GM19035 (cell line): Measurements from ENCODE around the gene MKNK1.

Experiments
- ATAC-seq: cut with Tn5 transposase; IDR thresholded peaks from one replicate; pipeline ENCODE4 v1.9.1; 2021; ENCODE audit not compliant: unreplicated experiment

Gene MKNK1

GRCh38 chr1:46568461-46568891 is 35.6 kb downstream of the MKNK1 start:
- no peak for ATAC-seq

GRCh38 chr1:46563341-46563740 is 40.7 kb downstream of the MKNK1 start:
- no peak for ATAC-seq

- ATAC-seq = no peak
Measured at GRCh38 chr1:46562498-46562897, 41.6 kb downstream of the MKNK1 start.

- no peak for ATAC-seq
Measured at GRCh38 chr1:46558966-46559365, 45.1 kb downstream of the MKNK1 start.

- ATAC-seq = no peak
Measured at GRCh38 chr1:46558141-46558963, 45.7 kb downstream of the MKNK1 start.

GRCh38 chr1:46557403-46557802 is 46.7 kb downstream of the MKNK1 start:
- no peak for ATAC-seq

- no peak for ATAC-seq
Measured at GRCh38 chr1:46556822-46557221, 47.2 kb downstream of the MKNK1 start.

GRCh38 chr1:46555826-46556619 is 48.0 kb downstream of the MKNK1 start:
- no peak for ATAC-seq

GRCh38 chr1:46554597-46555381 is 49.3 kb downstream of the MKNK1 start:
- no peak for ATAC-seq

- no peak for ATAC-seq
Measured at GRCh38 chr1:46554236-46554596, 49.9 kb downstream of the MKNK1 start.

- ATAC-seq = no peak
Measured at GRCh38 chr1:46553506-46553905, 50.6 kb downstream of the MKNK1 start.

GRCh38 chr1:46552357-46553237 is 51.5 kb downstream of the MKNK1 start:
- no peak for ATAC-seq

GRCh38 chr1:46551597-46552095 is 52.4 kb downstream of the MKNK1 start, which contains the start of gene KNCN:
TSS of gene KNCN (minus strand) at chr1:46551647. CDS start at chr1:46551215, 432 bp downstream.
- no peak for ATAC-seq

- ATAC-seq = no peak
Measured at GRCh38 chr1:46550751-46551231, 53.3 kb downstream of the MKNK1 start.

GRCh38 chr1:46549697-46550681 is 54.1 kb downstream of the MKNK1 start:
- ATAC-seq = no peak

- ATAC-seq = no peak
Measured at GRCh38 chr1:46547481-46548383, 56.3 kb downstream of the MKNK1 start.

GRCh38 chr1:46546210-46546609 is 57.9 kb downstream of the MKNK1 start:
- ATAC-seq = no peak

GRCh38 chr1:46545784-46546183 is 58.3 kb downstream of the MKNK1 start:
- ATAC-seq = no peak
